DOHH2 (cell line): ENCODE results near the gene DYNC2LI1.

Source experiments
- H3F3A ChIP-seq: fragments of 200-600 bp; sonication (generic), shearing (Covaris generic); 2 replicates; pipeline ENCODE4 v1.6.0; 2016; ENCODE audit warnings: antibody characterized with exemption, mild to moderate bottlenecking; ENCODE audit not compliant: control insufficient read depth, insufficient read depth
- H3K27ac ChIP-seq: fragments of 200-600 bp; sonication (generic); 2 replicates; pipeline ENCODE4 v1.5.1; 2014; ENCODE audit warnings: low read depth, mild to moderate bottlenecking, low read length, moderate library complexity
- H3K27me3 ChIP-seq: fragments of 200-600 bp; sonication (generic); 2 replicates; pipeline ENCODE4 v1.6.1; 2014; ENCODE audit warnings: mild to moderate bottlenecking, low read length, mixed read lengths; ENCODE audit not compliant: control insufficient read depth
- H3K36me3 ChIP-seq: fragments of 200-600 bp; sonication (generic); 2 replicates; pipeline ENCODE4 v1.6.1; 2014; ENCODE audit warnings: mild to moderate bottlenecking, low read length, moderate library complexity, mixed read lengths; ENCODE audit not compliant: control insufficient read depth
- H3K4me1 ChIP-seq: fragments of 200-600 bp; sonication (generic); 2 replicates; pipeline ENCODE4 v1.6.1; 2014; ENCODE audit warnings: mild to moderate bottlenecking, low read length, mixed read lengths; ENCODE audit not compliant: control insufficient read depth
- H3K4me2 ChIP-seq: fragments of 200-600 bp; sonication (generic); 2 replicates; pipeline ENCODE4 v1.6.0; 2014; ENCODE audit warnings: mild to moderate bottlenecking, low read length, moderate library complexity
- H3K4me3 ChIP-seq: fragments of 200-600 bp; sonication (generic); 2 replicates; pipeline ENCODE4 v1.5.1; 2014; ENCODE audit warnings: mild to moderate bottlenecking, low read length, mixed read lengths
- H3K79me2 ChIP-seq: fragments of 200-600 bp; sonication (generic); 2 replicates; pipeline ENCODE4 v1.6.1; 2014; ENCODE audit warnings: mild to moderate bottlenecking, low read length, mixed read lengths; ENCODE audit not compliant: control insufficient read depth
- H3K9me2 ChIP-seq: fragments of 200-600 bp; sonication (generic); replicated peaks from 2 replicates; pipeline ENCODE4 v1.6.1; 2014; ENCODE audit warnings: mild to moderate bottlenecking, low read length, mixed read lengths; ENCODE audit not compliant: control insufficient read depth
- H3K9me3 ChIP-seq: fragments of 200-600 bp; sonication (generic); 2 replicates; pipeline ENCODE4 v1.6.1; 2014; ENCODE audit warnings: antibody characterized with exemption, low read length, mixed read lengths; ENCODE audit not compliant: control insufficient read depth, insufficient read depth
- H4K20me1 ChIP-seq: fragments of 200-600 bp; sonication (generic); 2 replicates; pipeline ENCODE4 v1.6.0; 2014; ENCODE audit warnings: low read depth, mild to moderate bottlenecking, antibody characterized with exemption, low read length, moderate library complexity; ENCODE audit not compliant: control insufficient read depth, insufficient read depth
- CTCF ChIP-seq: fragments of 200-600 bp; sonication (generic); IDR thresholded peaks from one replicate; pipeline ENCODE4 v1.5.1; 2014; ENCODE audit warnings: antibody characterized with exemption, mild to moderate bottlenecking, low read depth, low read length; ENCODE audit not compliant: poor library complexity, severe bottlenecking
- EZH2phosphoT487 ChIP-seq: fragments of 200-600 bp; sonication (generic); IDR thresholded peaks from 2 replicates; pipeline ENCODE4 v1.6.1; 2017; ENCODE audit warnings: borderline replicate concordance, mild to moderate bottlenecking, antibody characterized with exemption, low read length, moderate library complexity, mixed read lengths

The DYNC2LI1 gene

GRCh38 chr2:43826305-43827250 lies 52.7 kb downstream of the DYNC2LI1 start:
- TF ChIP-seq CTCF (no peak), EZH2phosphoT487 (no peak)
- Histone ChIP-seq H3K79me2 (no peaks in the 10 kb centered on the region), H3K27ac (no peak overlapping the region), H3K4me1 (no peaks in the 10 kb centered on the region), H3K36me3 (no peaks in the 10 kb centered on the region), H3K4me2 (no peak overlapping the region), H3F3A (no peaks in the 10 kb centered on the region), H3K9me3 (no peaks in the 10 kb centered on the region), H3K9me2 (no peaks in the 10 kb centered on the region), H4K20me1 (no peaks in the 10 kb centered on the region), H3K27me3 (peaks cover 6% of the 10 kb centered on the region; the same call in 1 of the 2 replicates), H3K4me3 (no peak overlapping the region)

- Histone ChIP-seq H3F3A (no peaks in the 10 kb centered on the region), H3K4me3 (no peak overlapping the region), H3K9me3 (no peaks in the 10 kb centered on the region), H3K36me3 (no peaks in the 10 kb centered on the region), H3K27me3 (peaks cover 8% of the 10 kb centered on the region; the same call in 1 of the 2 replicates), H3K27ac (no peak overlapping the region), H3K4me1 (no peaks in the 10 kb centered on the region), H4K20me1 (no peaks in the 10 kb centered on the region), H3K9me2 (no peaks in the 10 kb centered on the region), H3K79me2 (no peaks in the 10 kb centered on the region), H3K4me2 (no peak overlapping the region)
- TF ChIP-seq CTCF (no peak), EZH2phosphoT487 (no peak)
Observed at GRCh38 chr2:43831543-43832294, 57.9 kb downstream of the DYNC2LI1 start.

- Histone ChIP-seq H3K4me2 (no peak overlapping the region), H4K20me1 (no peaks in the 10 kb centered on the region), H3K27me3 (peaks cover 8% of the 10 kb centered on the region; the same call in 1 of the 2 replicates), H3K4me1 (no peaks in the 10 kb centered on the region), H3K9me2 (no peaks in the 10 kb centered on the region), H3K9me3 (no peaks in the 10 kb centered on the region), H3K36me3 (no peaks in the 10 kb centered on the region), H3K79me2 (no peaks in the 10 kb centered on the region), H3K27ac (no peak overlapping the region), H3F3A (no peaks in the 10 kb centered on the region), H3K4me3 (no peak overlapping the region)
- no peak for TF ChIP-seq CTCF
- no peak for TF ChIP-seq EZH2phosphoT487
Observed at GRCh38 chr2:43832457-43832856, 58.6 kb downstream of the DYNC2LI1 start.
